Measurements from ENCODE around the gene S100B. TPM values are rescaled to one million over a fixed set of nuclear protein-coding genes. Genes with fewer than 3 reads are reported as not detected.

The S100B gene
- total RNA-seq, 1 donor from 2014 or later: not detected

GRCh38 chr21:46627726-46628125, 22.8 kb upstream of the S100B start:
- no peak for DNase-seq (ENCODE audit: low read depth)

- no peak for DNase-seq (ENCODE audit: low read depth)
These were observed 22.2 kb upstream of the S100B start for GRCh38 chr21:46626975-46627501.

DNA sequence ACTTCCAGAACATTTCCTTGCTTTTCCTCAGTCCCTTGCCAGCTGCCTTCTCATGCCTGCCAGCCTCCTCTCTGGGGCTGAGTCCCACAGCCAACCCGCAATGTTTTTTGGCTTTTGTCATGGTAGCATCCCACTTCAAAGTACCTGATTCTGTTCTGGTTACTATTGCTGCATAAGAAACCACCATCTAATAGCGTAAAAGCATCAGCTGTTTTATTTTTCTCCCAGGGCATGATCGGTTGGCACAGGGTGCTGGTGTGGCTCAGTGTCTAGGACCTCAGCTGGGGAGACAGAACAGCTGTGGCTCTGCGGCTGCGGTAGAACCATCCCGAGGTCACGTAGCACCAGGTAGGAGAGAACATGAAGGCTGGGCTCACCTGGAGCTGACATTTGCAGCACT, 21.7 kb upstream of the S100B start:
- no peak for DNase-seq (ENCODE audit: low read depth)

GRCh38 chr21:46625759-46626158, 20.9 kb upstream of the S100B start:
- no peak for DNase-seq (ENCODE audit: low read depth)

DNA sequence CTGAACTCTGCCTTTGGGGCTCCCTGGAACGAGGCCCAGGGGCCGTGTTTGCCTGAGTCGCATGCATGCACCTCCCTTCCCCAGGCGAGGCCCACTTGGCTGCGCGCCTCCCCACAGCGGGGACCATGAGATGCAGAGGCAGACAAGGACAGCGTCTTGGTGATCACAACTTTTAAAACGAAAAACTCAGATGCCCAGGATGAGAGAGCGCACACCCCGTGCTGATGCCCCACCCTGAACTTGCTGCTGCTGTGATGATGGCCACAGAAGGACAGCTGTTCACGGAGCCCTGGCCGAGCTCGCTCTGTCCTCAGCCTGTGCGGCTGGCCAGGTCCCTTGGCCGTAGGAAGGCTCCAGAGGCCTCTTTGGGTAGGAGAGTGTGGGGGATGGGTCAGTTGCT, 19.2 kb upstream of the S100B start:
- no peak for DNase-seq (ENCODE audit: low read depth)

- no peak for DNase-seq (ENCODE audit: low read depth)
These were observed 17.3 kb upstream of the S100B start for GRCh38 chr21:46622226-46622625.

GRCh38 chr21:46621457-46622182, 16.7 kb upstream of the S100B start:
- DNase-seq (ENCODE audit: low read depth): no peak

GRCh38 chr21:46620846-46621245, 16.0 kb upstream of the S100B start:
- DNase-seq (ENCODE audit: low read depth): no peak

GRCh38 chr21:46619846-46620245, 15.0 kb upstream of the S100B start:
- no peak for DNase-seq (ENCODE audit: low read depth)

- no peak for DNase-seq (ENCODE audit: low read depth)
These were observed 14.0 kb upstream of the S100B start for GRCh38 chr21:46618738-46619379.

- no peak for DNase-seq (ENCODE audit: low read depth)
These were observed 12.6 kb upstream of the S100B start for GRCh38 chr21:46617267-46618051.

GRCh38 chr21:46616656-46617055, 11.8 kb upstream of the S100B start:
- DNase-seq (ENCODE audit: low read depth): no peak

DNA sequence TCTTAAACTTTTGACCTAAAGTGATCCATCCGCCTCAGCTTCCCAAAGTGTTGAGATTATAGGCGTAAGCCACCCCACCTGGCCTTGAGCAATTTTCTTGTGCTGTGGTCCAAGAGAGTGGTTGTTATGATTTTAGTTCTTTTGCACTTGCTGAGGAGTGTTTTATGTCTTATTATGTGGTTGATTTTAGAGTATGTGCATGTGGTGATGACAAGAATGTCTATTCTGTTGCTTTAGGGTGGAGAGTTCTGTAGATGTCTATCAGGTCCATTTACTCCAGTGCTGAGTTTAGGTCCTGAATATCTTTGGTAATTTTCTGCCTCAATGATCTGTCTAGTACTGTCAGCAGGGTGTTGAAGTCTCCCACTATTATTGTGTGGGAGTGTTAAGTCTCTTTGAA, 11.2 kb upstream of the S100B start:
- no peak for DNase-seq (ENCODE audit: low read depth)

DNA sequence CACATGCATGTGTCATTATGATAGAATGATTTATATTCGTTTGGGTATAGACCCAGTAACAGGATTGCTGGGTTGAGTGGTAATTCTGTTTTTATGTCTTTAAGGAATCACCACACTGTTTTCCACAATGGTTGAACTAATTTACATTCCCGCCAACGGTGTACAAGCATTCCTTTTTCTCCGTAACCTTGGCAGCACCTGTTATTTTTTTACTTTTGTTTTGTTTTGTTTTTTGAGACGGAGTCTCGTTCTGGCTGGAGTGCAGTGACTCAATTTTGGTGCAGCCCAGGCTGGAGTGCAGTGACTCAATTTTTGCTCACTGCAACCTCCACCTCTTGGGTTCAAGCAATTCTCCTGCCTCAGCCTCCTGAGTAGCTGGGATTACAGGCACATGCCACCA, 8.5 kb upstream of the S100B start:
- DNase-seq (ENCODE audit: low read depth): peak; percentile 13

GRCh38 chr21:46610018-46610701, 5.3 kb upstream of the S100B start:
- DNase-seq (ENCODE audit: low read depth): no peak

- DNase-seq (ENCODE audit: low read depth): no peak
These were observed 3.8 kb upstream of the S100B start for GRCh38 chr21:46608672-46609111.

DNA sequence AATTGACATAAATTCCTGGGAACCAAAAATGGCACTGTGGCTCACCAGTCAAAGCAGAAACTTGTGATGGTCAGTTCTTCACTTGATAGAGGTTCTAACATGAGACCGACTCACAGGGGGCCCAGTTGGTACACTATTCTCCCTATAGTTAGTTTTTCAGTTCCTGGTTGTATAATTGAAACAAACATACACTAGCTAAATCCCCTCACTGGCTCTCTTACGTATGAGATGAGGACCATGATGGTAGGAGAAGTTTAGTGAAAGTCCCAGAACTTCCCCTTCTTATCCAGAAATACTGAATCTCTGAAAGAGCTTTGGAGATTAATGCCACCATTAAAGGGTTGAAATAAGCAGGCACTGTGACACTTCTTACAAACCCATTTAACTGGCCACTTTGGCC, 2.8 kb upstream of the S100B start:
- DNase-seq (ENCODE audit: low read depth): no peak

GRCh38 chr21:46606427-46606813, 1.5 kb upstream of the S100B start:
- no peak for DNase-seq (ENCODE audit: low read depth)

GRCh38 chr21:46605767-46606426, 1.0 kb upstream of the S100B start:
- no peak for DNase-seq (ENCODE audit: low read depth)

DNA sequence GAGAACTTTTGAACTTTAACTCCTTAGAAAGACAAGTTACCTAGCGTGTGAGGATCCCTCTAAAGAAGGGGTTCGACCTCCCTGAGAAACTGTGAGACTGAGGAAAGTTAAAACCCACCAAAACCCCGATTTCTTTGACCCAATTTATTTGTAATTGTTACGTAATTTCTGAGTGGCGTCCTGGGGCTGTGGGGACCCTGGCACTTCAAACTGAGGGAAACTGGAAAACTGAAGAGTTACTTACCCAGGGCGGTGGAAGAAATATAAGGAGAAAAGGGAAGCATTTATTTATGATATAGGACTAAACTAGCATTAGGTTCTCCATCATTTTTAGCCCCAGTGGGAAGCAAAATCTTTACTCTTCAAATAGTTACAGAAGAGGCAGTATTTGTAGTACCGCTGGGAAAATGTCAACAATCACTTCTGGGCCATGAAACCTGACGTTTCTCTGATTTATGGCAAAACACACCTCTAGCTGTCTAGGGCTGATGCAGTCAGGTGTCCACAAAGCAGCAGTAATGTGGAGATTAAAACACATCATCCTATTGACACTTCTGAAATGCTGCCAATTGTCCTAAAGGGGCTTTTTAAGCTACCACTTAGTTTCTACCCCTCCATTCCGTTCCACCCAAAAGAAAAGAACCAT, 430 bp downstream of the S100B start:
- DNase-seq (ENCODE audit: low read depth): no peak

- DNase-seq (ENCODE audit: low read depth): no peak
These were observed 1.7 kb downstream of the S100B start for GRCh38 chr21:46603228-46603627.
